GM10266 (cell line): Measurements from ENCODE around the gene WASF3.

Experiments used
- DNase-seq: peaks from one replicate; pipeline ENCODE4 v3.0.0; 2012; ENCODE audit errors: extremely low spot score
- TF ChIP-seq, protein P1 (sequence below): IDR thresholded peaks from 2 replicates; pipeline ENCODE4 v1.5.1; 2012; ENCODE audit warnings: mild to moderate bottlenecking, low read depth; ENCODE audit not compliant: control insufficient read depth, insufficient read depth; ENCODE audit errors: missing control alignments

Gene WASF3

DNA sequence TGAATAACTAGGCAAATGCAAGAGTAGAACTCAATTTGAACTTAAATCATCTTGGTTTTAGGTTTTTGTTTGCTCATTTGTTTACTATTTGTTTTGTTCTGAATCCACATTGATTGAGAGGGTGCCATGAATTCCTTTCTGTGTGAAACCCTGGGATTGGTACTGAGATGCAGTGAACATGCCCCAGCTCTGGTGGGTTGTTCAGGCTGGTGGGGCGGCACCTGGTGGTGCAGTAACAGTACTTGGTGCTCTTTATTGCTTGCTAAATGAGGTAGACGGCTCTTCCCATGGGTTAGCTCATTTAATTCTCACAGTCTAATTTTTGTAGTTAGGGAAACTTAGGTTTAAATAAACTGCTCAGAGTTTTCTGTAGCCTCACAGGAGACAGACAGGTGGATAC lies 48.4 kb downstream of the WASF3 start:
- no peak for DNase-seq
- TF ChIP-seq, protein P1, sequence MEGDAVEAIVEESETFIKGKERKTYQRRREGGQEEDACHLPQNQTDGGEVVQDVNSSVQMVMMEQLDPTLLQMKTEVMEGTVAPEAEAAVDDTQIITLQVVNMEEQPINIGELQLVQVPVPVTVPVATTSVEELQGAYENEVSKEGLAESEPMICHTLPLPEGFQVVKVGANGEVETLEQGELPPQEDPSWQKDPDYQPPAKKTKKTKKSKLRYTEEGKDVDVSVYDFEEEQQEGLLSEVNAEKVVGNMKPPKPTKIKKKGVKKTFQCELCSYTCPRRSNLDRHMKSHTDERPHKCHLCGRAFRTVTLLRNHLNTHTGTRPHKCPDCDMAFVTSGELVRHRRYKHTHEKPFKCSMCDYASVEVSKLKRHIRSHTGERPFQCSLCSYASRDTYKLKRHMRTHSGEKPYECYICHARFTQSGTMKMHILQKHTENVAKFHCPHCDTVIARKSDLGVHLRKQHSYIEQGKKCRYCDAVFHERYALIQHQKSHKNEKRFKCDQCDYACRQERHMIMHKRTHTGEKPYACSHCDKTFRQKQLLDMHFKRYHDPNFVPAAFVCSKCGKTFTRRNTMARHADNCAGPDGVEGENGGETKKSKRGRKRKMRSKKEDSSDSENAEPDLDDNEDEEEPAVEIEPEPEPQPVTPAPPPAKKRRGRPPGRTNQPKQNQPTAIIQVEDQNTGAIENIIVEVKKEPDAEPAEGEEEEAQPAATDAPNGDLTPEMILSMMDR, result no peak

- no peak for DNase-seq
Measured at GRCh38 chr13:26606631-26607030, 49.1 kb downstream of the WASF3 start.

DNA sequence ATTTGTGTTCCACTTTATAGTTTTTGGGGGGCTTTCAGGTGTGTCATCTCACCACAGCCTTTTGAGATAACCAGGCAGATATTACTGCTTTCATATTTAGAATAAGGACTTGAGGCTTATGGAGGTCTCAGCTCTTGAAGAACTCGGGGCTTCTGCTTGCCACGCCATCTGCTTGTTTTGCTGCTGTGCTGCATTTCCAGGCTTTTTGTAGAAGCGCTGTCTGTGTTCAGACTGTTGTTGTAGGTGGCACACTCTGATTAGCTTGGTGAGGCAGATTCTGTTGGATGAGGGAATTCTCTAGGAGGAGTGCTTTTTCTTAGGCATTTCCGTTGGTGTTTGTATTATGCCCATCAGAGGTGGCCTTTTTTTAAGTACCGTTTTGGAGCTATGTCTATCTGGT lies 57.2 kb downstream of the WASF3 start:
- TF ChIP-seq, protein P1, result no peak

More at GRCh38 chr13:26606631-26607030, 49.1 kb downstream of the WASF3 start:
- TF ChIP-seq, protein P1, result no peak

GRCh38 chr13:26616126-26616525 lies 58.6 kb downstream of the WASF3 start:
- DNase-seq, result no peak
- TF ChIP-seq, protein P1, result no peak

More for the DNA sequence above, 57.2 kb downstream of the WASF3 start:
- no peak for DNase-seq

DNA sequence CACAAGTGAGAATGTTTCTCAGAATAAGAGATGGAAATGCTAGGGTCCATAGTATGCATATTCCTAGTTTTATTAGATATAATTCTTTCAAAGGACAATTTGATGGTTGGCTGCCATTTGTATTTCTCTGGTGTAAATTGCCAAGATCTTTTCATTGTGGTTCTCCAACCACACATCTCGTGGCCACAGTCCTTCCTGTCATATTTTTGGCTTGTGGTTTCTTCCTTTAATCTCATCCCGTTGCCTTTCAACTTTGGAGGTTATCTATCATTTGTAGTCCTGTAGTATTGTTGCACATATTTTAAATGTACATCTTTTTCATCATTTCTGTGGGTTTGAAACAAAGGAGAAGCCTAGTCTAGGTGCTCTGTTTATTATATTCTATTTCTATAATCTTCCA lies 61.2 kb downstream of the WASF3 start:
- TF ChIP-seq, protein P1, result no peak
- DNase-seq, result no peak

DNA sequence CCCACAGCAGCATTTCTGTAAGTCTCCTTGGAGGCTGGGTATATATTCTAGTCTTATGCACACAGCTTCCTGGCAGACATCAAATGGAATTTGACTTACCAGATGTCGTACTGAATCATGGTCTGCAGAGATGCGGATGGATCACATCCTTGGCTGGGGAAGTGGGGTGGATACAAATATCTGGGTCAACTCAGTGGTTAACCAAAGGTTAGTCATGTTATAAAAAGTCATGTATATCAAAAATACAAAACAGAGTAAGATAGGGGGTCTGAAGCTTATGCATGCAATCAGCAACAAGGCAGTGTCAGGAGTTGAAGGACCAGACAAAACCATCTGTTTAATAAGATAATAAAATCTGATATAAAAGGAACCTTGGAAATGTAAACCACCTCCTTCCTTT lies 61.9 kb downstream of the WASF3 start:
- TF ChIP-seq, protein P1, result no peak

DNA sequence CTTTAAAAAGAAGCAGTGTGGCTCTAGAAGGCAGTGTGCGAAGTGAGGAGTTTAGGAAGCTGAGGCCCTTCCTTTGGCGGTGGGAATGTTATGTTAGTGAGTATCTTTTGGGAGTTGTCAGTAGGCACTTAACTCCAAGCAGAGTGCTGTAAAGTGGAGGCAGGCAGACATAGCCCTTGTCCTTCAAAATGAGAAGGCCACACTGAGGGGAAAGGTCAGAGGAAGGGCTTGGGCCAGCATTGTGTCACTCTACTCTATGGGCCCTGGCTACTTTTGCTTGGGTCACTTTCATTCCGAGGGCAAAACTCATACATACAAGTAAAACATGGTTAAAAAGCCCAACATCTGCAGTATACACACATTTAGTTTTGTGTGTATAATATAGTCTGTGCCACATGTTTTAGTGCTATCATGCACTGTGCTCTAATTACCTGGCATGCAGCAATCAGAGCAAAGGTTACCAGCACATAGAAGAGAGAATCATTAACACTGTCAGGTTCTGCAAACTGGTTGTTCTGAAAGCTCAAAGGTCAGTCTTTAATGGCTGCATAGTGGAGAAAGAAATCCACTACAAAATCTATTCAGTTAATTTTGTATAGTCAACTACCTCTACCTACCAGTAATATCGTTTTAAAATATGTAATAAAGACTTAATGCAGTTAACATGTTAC lies 64.4 kb downstream of the WASF3 start:
- TF ChIP-seq, protein P1, result no peak
- no peak for DNase-seq

More for the DNA sequence above, 61.9 kb downstream of the WASF3 start:
- no peak for DNase-seq
